HepG2 (cell line): ENCODE data around the gene STARD6.

Source experiments
- EP300 ChIP-seq, 3 experiments: sonication (generic) in 1 of 3; formaldehyde crosslinking in 1 of 3; IDR thresholded peaks; 2 replicates each; pipeline versions ENCODE4 v1.5.1 to v1.6.1; 2011 to 2020; ENCODE audit warnings: low read depth in 2 of 3, low read length in 2 of 3, borderline replicate concordance in 1 of 3, improper control_type of control experiment in 1 of 3, mild to moderate bottlenecking in 1 of 3, missing genetic modification reagents in 1 of 3, moderate library complexity in 1 of 3
- FOXO1 ChIP-seq: sonication (generic); formaldehyde crosslinking; IDR thresholded peaks from 2 replicates; pipeline ENCODE4 v1.4.0; 2020; ENCODE audit warnings: missing genetic modification reagents
- PHF8 ChIP-seq: sonication (generic); formaldehyde crosslinking; IDR thresholded peaks from 2 replicates; pipeline ENCODE4 v1.5.0; 2020; ENCODE audit warnings: missing genetic modification reagents

DNA sequence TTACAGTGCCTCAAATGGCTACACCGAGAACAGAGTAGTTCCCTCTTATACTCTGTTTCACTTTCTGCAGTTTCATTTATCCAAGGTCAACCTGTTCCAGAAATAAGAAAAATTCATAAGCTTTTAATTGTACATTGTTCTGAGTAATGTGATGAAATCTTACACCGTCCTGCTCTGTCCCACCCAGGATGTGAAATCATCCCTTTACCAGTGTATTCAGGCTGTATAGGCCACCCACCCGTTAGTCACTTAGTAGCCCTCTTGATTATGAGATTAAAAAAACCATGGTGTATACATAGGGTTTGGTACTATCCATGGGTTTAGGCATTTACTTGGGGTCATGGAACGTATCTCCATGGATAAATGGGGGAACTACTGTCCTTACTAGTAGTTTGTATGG, 29.8 kb downstream of the STARD6 start:
- TF ChIP-seq EP300 (IDR thresholded peaks at IDR 0.05; ENCODE audit: low read depth in 2 of 2, low read length in 2 of 2), result no peak
- TF ChIP-seq EP300 (CRISPR knock-in tag; IDR thresholded peaks at IDR 0.05; ENCODE audit: borderline replicate concordance), result no peak
- TF ChIP-seq PHF8 (CRISPR knock-in tag), result no peak
- TF ChIP-seq FOXO1 (CRISPR knock-in tag), result no peak
